Measurements from ENCODE around the gene SRSF9.

DNA sequence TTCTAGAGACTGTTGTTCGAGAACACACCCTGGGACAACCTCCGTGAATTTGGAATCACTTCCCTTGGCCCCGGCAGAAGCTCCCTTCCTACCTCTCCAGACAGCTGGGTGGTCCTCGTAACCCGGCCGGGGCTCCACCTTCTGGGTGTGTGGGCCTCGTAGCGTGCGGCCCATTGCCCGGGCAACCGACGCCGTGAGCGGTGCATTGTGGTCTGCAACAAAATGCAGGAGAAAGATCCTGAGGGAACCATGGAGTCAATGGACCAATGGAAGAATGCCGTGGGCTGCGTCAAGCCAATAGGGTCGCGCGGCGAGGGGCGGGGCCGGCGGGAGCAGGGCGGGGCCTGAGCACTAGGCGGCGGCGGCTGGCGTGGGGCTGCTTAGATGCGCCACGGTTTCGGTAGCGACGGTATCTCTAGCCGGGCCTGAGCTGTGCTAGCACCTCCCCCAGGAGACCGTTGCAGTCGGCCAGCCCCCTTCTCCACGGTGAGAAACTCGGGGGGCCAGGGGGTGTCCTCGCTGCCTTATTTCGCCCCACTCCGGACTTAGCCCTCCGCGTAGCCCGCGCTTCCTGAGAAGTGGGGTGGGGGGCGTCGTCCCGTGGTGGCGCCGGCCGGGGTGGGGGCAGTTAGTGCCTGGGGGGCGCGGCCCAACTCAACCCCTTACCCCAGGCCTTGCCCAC is 26.3 kb upstream of the SRSF9 start, which contains the start of gene DYNLL1:
- TF ChIP-seq POLR2A (IDR thresholded peaks at IDR 0.05), result peak in 1 of 2 donors; percentile 58
- TF ChIP-seq, protein P1, sequence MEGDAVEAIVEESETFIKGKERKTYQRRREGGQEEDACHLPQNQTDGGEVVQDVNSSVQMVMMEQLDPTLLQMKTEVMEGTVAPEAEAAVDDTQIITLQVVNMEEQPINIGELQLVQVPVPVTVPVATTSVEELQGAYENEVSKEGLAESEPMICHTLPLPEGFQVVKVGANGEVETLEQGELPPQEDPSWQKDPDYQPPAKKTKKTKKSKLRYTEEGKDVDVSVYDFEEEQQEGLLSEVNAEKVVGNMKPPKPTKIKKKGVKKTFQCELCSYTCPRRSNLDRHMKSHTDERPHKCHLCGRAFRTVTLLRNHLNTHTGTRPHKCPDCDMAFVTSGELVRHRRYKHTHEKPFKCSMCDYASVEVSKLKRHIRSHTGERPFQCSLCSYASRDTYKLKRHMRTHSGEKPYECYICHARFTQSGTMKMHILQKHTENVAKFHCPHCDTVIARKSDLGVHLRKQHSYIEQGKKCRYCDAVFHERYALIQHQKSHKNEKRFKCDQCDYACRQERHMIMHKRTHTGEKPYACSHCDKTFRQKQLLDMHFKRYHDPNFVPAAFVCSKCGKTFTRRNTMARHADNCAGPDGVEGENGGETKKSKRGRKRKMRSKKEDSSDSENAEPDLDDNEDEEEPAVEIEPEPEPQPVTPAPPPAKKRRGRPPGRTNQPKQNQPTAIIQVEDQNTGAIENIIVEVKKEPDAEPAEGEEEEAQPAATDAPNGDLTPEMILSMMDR (IDR thresholded peaks at IDR 0.05), result peak in 1 of 3 donors; percentile 69

All from lower leg skin (tissue), 3 donors.